Panc1 (cell line): ENCODE data around the gene DLG2. TPM values are rescaled to one million over a fixed set of nuclear protein-coding genes. Genes with fewer than 3 reads are reported as not detected.

ENCODE experiments used
- ATAC-seq: fragments of 200-7000 bp; cut with Tn5 transposase; 2 replicates; pipeline ENCODE4 v1.9.1; 2020; ENCODE audit warnings: mild to moderate bottlenecking, moderate library complexity
- BruUV-seq: library from RNA; stranded (reverse); fragments of 400-500 nt; replicated peaks from 2 replicates; lab custom pipeline; 2021; lab: Mats Ljungman, UMichigan
- CTCF ChIA-PET: fragments of 300-600 bp; sonication (Branson Sonifier 250); formaldehyde crosslinking; loops from one replicate; lab custom pipeline; 2022; ENCODE audit warnings: antibody characterized with exemption; lab: Charles Lee
- POLR2A ChIA-PET: fragments of 300-600 bp; sonication (Branson Sonifier 250); formaldehyde crosslinking; loops from one replicate; lab custom pipeline; 2022; ENCODE audit warnings: antibody characterized with exemption; lab: Charles Lee
- DNase-seq: peaks from one replicate; pipeline ENCODE4 v3.0.0-alpha.2; 2010; ENCODE audit warnings: low read depth, low spot score
- H3K27ac ChIP-seq: 2 replicates; pipeline ENCODE4 v1.5.1; 2011; ENCODE audit warnings: mild to moderate bottlenecking, low read length, inconsistent platforms
- H3K27me3 ChIP-seq: fragments of 200-500 bp; sonication (Bioruptor generic); 2 replicates; pipeline ENCODE4 v1.6.0; 2014; ENCODE audit warnings: low read length, inconsistent platforms; ENCODE audit not compliant: control insufficient read depth, insufficient read depth
- H3K36me3 ChIP-seq: fragments of 200-500 bp; sonication (Bioruptor generic); 2 replicates; pipeline ENCODE4 v1.5.1; 2014; ENCODE audit warnings: inconsistent platforms, mild to moderate bottlenecking, low read length, moderate library complexity; ENCODE audit not compliant: control insufficient read depth, insufficient read depth
- H3K4me1 ChIP-seq: 2 replicates; pipeline ENCODE4 v1.5.1; 2011; ENCODE audit warnings: inconsistent platforms, mild to moderate bottlenecking, low read length, moderate library complexity; ENCODE audit not compliant: control insufficient read depth, insufficient read depth
- H3K4me3 ChIP-seq, 2 experiments: 2 replicates each; pipeline ENCODE4 v1.5.1; 2011 to 2012; ENCODE audit warnings: low read depth in 2 of 2, low read length in 2 of 2, mild to moderate bottlenecking in 2 of 2, inconsistent platforms in 1 of 2, moderate library complexity in 1 of 2
- H3K9me3 ChIP-seq: fragments of 200-500 bp; sonication (Bioruptor generic); 2 replicates; pipeline ENCODE4 v1.5.1; 2014; ENCODE audit warnings: low read depth, mild to moderate bottlenecking, inconsistent platforms, low read length, moderate library complexity; ENCODE audit not compliant: control insufficient read depth, insufficient read depth
- CTCF ChIP-seq: fragments of 450-650 bp; IDR thresholded peaks from 2 replicates; pipeline ENCODE4 v1.5.1; 2017; ENCODE audit warnings: mild to moderate bottlenecking
- POLR2AphosphoS5 ChIP-seq: IDR thresholded peaks from 2 replicates; pipeline ENCODE4 v1.6.1; 2012; ENCODE audit warnings: mild to moderate bottlenecking, low read depth, low read length, moderate library complexity
- REST ChIP-seq, 2 experiments: IDR thresholded peaks; 2 replicates each; pipeline ENCODE4 v1.6.1; 2011 to 2012; ENCODE audit warnings: low read depth in 2 of 2, control low read depth in 1 of 2, low read length in 1 of 2, mild to moderate bottlenecking in 1 of 2, moderate library complexity in 1 of 2; ENCODE audit not compliant: insufficient read depth in 1 of 2
- SIN3A ChIP-seq: IDR thresholded peaks from 2 replicates; pipeline ENCODE4 v1.6.1; 2012; ENCODE audit warnings: low read depth, mild to moderate bottlenecking, low read length, moderate library complexity, borderline replicate concordance; ENCODE audit not compliant: insufficient read depth
- TCF7L2 ChIP-seq: IDR thresholded peaks from 2 replicates; pipeline ENCODE4 v1.6.1; 2011; ENCODE audit warnings: mild to moderate bottlenecking, low read depth, low read length, inconsistent platforms
- in situ Hi-C: cut with HindIII; loops from 2 replicates; pipeline ENCODE4 v1.10.0; 2016; ENCODE audit warnings: low sequenced_read_pairs, low pct_unique_long_range_greater_than_20kb
- intact Hi-C: fragments of 100-400 bp; cut with micrococcal nuclease; formaldehyde crosslinking; loops from one replicate; pipeline ENCODE4 v1.10.0; 2022; ENCODE audit not compliant: unreplicated experiment
- total RNA-seq: library from RNA; stranded (reverse); gene quantifications from one replicate; pipeline ENCODE4 v1.2.1, GENCODE V29; 2021; ENCODE audit not compliant: unreplicated experiment

The DLG2 gene
- total RNA-seq, 1 experiment from 2014 or later: 4.2 TPM

- intact Hi-C loops: no loop called here
- H3K9me3 ChIP-seq: 0 out of 2 replicates have a peak, but pooled peaks cover 4% of the 10 kb centered on the region
- no TSS peak for BruUV-seq
- ChIA-PET POLR2A (no interaction called here), CTCF (no interaction called here)
- DNase-seq (no peak), ATAC-seq (no peak)
- in situ Hi-C loops: no loop called here
- no peak overlapping the region for H3K4me3 ChIP-seq
- H3K27ac ChIP-seq: no peak overlapping the region
- H3K27me3 ChIP-seq: no peaks in the 10 kb centered on the region
- TF ChIP-seq POLR2AphosphoS5: no peak
- TF ChIP-seq REST (IDR thresholded peaks at IDR 0.05; ENCODE audit: insufficient read depth in 1 of 2, low read depth in 2 of 2, low read length in 1 of 2): no peak
- no peak for TF ChIP-seq TCF7L2
- no peak for TF ChIP-seq CTCF
- TF ChIP-seq SIN3A: no peak
- no peaks in the 10 kb centered on the region for H3K4me1 ChIP-seq
- no peaks in the 10 kb centered on the region for H3K36me3 ChIP-seq
These were observed 732.5 kb downstream of the DLG2 start for GRCh38 chr11:84894666-84895065.

GRCh38 chr11:84890676-84891075, 736.5 kb downstream of the DLG2 start:
- ChIA-PET CTCF (no interaction called here), POLR2A (no interaction called here)
- intact Hi-C loops: no loop called here
- H3K4me3 ChIP-seq: no peak overlapping the region
- DNase-seq (no peak), ATAC-seq (no peak)
- no peaks in the 10 kb centered on the region for H3K4me1 ChIP-seq
- no peak overlapping the region for H3K27ac ChIP-seq
- BruUV-seq: no TSS peak
- no peaks in the 10 kb centered on the region for H3K9me3 ChIP-seq
- no peaks in the 10 kb centered on the region for H3K27me3 ChIP-seq
- in situ Hi-C loops: no loop called here
- H3K36me3 ChIP-seq: no peaks in the 10 kb centered on the region
- TF ChIP-seq CTCF (no peak), SIN3A (no peak), TCF7L2 (no peak), POLR2AphosphoS5 (no peak), REST (IDR thresholded peaks at IDR 0.05; ENCODE audit: insufficient read depth in 1 of 2, low read depth in 2 of 2, low read length in 1 of 2) (no peak)
